ENCODE measurements around the gene ALDH18A1. TPM values are rescaled to one million over a fixed set of nuclear protein-coding genes. Genes with fewer than 3 reads are reported as not detected.

Gene ALDH18A1
- total RNA-seq, 1 experiment from 2014 or later, result 87.6 TPM

- Histone ChIP-seq H3K27me3 (ENCODE audit: insufficient read depth, low read length) (no peaks in the 10 kb centered on the region), H3K79me2 (ENCODE audit: insufficient read depth, low read length) (peaks cover 39% of the 10 kb centered on the region), H3K4me3 (replicated peaks in 1 of 2; ENCODE audit: low read depth in 1 of 2, low read length in 2 of 2) (peak within 1 kb of the TSS; percentile 89 to 94), H3K36me3 (ENCODE audit: control insufficient read depth in 1 of 2, insufficient read depth in 2 of 2, low read length in 2 of 2) (peaks cover 19 to 22% of the 10 kb centered on the region in 2 experiments; a peak in 3 of 4 replicates), H3K9me2 (ENCODE audit: insufficient read depth) (no peaks in the 10 kb centered on the region), H3K4me1 (ENCODE audit: control insufficient read depth in 1 of 2, insufficient read depth in 2 of 2, low read length in 2 of 2) (peaks cover 5 to 12% of the 10 kb centered on the region in 2 experiments; a peak in 2 of 4 replicates), H2AFZ (ENCODE audit: low read depth, low read length, poor library complexity, severe bottlenecking) (peak within 1 kb of the TSS; percentile 81), H3K9me3 (ENCODE audit: control insufficient read depth in 1 of 2, insufficient read depth in 1 of 2, low read depth in 1 of 2, low read length in 2 of 2) (no peaks in the 10 kb centered on the region), H3K9ac (ENCODE audit: low read length) (peak within 1 kb of the TSS; percentile 93), H3K27ac (ENCODE audit: low read depth, low read length) (peak within 1 kb of the TSS; percentile 64), H3K4me2 (ENCODE audit: low read length) (peak within 1 kb of the TSS; percentile 80), H4K20me1 (ENCODE audit: insufficient read depth) (no peaks in the 10 kb centered on the region)
- ChIA-PET RAD21 (ENCODE audit: low non-redundant PET in 1 of 2, low total read pairs in 2 of 2, uncharacterized antibody in 2 of 2, unreplicated experiment in 2 of 2) (interaction anchor here (0.5 to 2.0 kb wide), 6 partner anchors 148 to 1991 kb away, joined by 3 to 8 read pairs (median 6); partner anchors contain the start of genes CC2D2B (in 1 of the 2) and FRA10AC1 (in 1 of the 2)), CTCF (interaction anchor here (0.6 to 3.6 kb wide), 52 partner anchors 10 to 1311 kb away, joined by 3 to 105 read pairs (median 4); partner anchors contain the start of genes CC2D2B and ENTPD1), POLR2A (interaction anchor here (0.6 to 2.1 kb wide), 7 partner anchors 8 to 1771 kb away, joined by 3 to 7 read pairs (median 3); partner anchors contain the start of gene CC2D2B)
- intact Hi-C loops (cut with micrococcal nuclease), result loop anchor here (1.0 kb wide), 3 partner anchors 148 to 213 kb away; partner anchors contain the start of gene CC2D2B
- BruUV-seq (replicated peaks), result no TSS peak
- ATAC-seq (peak; percentile 96), DNase-seq (ENCODE audit: low read depth, low spot score) (peak; percentile 99)
- peak; percentile 98 for TF ChIP-seq RAD21 (IDR thresholded peaks at IDR 0.05; ENCODE audit: low read depth)
- peak; percentile 37; the same call in 1 of the 2 replicates for TF ChIP-seq SIN3A (IDR thresholded peaks at IDR 0.05; ENCODE audit: low read depth)
- TF ChIP-seq POLR2A (IDR thresholded peaks at IDR 0.05; ENCODE audit: borderline replicate concordance, extremely low read depth, insufficient read depth, insufficient read length), result peak; percentile 59
- no peak for TF ChIP-seq EZH2 (IDR thresholded peaks at IDR 0.05)
- TF ChIP-seq, protein P1, sequence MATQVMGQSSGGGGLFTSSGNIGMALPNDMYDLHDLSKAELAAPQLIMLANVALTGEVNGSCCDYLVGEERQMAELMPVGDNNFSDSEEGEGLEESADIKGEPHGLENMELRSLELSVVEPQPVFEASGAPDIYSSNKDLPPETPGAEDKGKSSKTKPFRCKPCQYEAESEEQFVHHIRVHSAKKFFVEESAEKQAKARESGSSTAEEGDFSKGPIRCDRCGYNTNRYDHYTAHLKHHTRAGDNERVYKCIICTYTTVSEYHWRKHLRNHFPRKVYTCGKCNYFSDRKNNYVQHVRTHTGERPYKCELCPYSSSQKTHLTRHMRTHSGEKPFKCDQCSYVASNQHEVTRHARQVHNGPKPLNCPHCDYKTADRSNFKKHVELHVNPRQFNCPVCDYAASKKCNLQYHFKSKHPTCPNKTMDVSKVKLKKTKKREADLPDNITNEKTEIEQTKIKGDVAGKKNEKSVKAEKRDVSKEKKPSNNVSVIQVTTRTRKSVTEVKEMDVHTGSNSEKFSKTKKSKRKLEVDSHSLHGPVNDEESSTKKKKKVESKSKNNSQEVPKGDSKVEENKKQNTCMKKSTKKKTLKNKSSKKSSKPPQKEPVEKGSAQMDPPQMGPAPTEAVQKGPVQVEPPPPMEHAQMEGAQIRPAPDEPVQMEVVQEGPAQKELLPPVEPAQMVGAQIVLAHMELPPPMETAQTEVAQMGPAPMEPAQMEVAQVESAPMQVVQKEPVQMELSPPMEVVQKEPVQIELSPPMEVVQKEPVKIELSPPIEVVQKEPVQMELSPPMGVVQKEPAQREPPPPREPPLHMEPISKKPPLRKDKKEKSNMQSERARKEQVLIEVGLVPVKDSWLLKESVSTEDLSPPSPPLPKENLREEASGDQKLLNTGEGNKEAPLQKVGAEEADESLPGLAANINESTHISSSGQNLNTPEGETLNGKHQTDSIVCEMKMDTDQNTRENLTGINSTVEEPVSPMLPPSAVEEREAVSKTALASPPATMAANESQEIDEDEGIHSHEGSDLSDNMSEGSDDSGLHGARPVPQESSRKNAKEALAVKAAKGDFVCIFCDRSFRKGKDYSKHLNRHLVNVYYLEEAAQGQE (IDR thresholded peaks at IDR 0.05; ENCODE audit: low read depth), result no peak
- TF ChIP-seq YY1 (IDR thresholded peaks at IDR 0.05; ENCODE audit: extremely low read depth, insufficient replicate concordance, low read depth, low read length), result peak; percentile 49
- TF ChIP-seq FOSL1 (IDR thresholded peaks at IDR 0.05; ENCODE audit: low read depth), result no peak
- TF ChIP-seq EZH2phosphoT487 (IDR thresholded peaks at IDR 0.05; ENCODE audit: borderline replicate concordance), result no peak
- TF ChIP-seq ZNF274 (IDR thresholded peaks at IDR 0.05; ENCODE audit: low read depth, low read length), result no peak
- TF ChIP-seq JUND (IDR thresholded peaks at IDR 0.05), result no peak
- peak; percentile 98 for TF ChIP-seq CBX3 (IDR thresholded peaks at IDR 0.05; ENCODE audit: low read depth)
- TF ChIP-seq ELF1 (IDR thresholded peaks at IDR 0.05; ENCODE audit: borderline replicate concordance, low read depth), result no peak; the same call in 1 of the 2 replicates
- TF ChIP-seq, protein P2, sequence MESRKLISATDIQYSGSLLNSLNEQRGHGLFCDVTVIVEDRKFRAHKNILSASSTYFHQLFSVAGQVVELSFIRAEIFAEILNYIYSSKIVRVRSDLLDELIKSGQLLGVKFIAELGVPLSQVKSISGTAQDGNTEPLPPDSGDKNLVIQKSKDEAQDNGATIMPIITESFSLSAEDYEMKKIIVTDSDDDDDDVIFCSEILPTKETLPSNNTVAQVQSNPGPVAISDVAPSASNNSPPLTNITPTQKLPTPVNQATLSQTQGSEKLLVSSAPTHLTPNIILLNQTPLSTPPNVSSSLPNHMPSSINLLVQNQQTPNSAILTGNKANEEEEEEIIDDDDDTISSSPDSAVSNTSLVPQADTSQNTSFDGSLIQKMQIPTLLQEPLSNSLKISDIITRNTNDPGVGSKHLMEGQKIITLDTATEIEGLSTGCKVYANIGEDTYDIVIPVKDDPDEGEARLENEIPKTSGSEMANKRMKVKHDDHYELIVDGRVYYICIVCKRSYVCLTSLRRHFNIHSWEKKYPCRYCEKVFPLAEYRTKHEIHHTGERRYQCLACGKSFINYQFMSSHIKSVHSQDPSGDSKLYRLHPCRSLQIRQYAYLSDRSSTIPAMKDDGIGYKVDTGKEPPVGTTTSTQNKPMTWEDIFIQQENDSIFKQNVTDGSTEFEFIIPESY (IDR thresholded peaks at IDR 0.05; ENCODE audit: extremely low read depth, insufficient replicate concordance, low read length), result no peak
- peak; percentile 95 for TF ChIP-seq SP1 (IDR thresholded peaks at IDR 0.05; ENCODE audit: low read depth)
- peak; percentile 96 for TF ChIP-seq POLR2AphosphoS5 (IDR thresholded peaks at IDR 0.05; ENCODE audit: low read depth, low read length)
- TF ChIP-seq, protein P3, sequence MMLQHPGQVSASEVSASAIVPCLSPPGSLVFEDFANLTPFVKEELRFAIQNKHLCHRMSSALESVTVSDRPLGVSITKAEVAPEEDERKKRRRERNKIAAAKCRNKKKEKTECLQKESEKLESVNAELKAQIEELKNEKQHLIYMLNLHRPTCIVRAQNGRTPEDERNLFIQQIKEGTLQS (IDR thresholded peaks at IDR 0.05), result no peak
- TF ChIP-seq, protein P4, sequence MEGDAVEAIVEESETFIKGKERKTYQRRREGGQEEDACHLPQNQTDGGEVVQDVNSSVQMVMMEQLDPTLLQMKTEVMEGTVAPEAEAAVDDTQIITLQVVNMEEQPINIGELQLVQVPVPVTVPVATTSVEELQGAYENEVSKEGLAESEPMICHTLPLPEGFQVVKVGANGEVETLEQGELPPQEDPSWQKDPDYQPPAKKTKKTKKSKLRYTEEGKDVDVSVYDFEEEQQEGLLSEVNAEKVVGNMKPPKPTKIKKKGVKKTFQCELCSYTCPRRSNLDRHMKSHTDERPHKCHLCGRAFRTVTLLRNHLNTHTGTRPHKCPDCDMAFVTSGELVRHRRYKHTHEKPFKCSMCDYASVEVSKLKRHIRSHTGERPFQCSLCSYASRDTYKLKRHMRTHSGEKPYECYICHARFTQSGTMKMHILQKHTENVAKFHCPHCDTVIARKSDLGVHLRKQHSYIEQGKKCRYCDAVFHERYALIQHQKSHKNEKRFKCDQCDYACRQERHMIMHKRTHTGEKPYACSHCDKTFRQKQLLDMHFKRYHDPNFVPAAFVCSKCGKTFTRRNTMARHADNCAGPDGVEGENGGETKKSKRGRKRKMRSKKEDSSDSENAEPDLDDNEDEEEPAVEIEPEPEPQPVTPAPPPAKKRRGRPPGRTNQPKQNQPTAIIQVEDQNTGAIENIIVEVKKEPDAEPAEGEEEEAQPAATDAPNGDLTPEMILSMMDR (IDR thresholded peaks at IDR 0.05 in 2 of 3, conservative IDR thresholded peaks at IDR 0.05 in 1 of 3; ENCODE audit: borderline replicate concordance in 1 of 3, insufficient read depth in 1 of 3, low read depth in 2 of 3, low read length in 2 of 3), result peak; percentile 95 to 99 (median 99)
Measured at GRCh38 chr10:95693668-95694534, 37.4 kb upstream of the ALDH18A1 start, which contains the start of gene TCTN3. Gene TCTN3, minus strand, starts transcription at chr10:95693927. Its CDS starts 28 bp downstream, at chr10:95693899.
